Cerebellar cortex (tissue), 1 donor: ENCODE results near the gene TMEM232.

ENCODE experiments used
- DNase-seq: peaks from one replicate; pipeline ENCODE4 v3.0.0-alpha.2; 2015; ENCODE audit warnings: low spot score

TMEM232 gene

GRCh38 chr5:110517396-110517795 is 209.1 kb downstream of the TMEM232 start:
- no peak for DNase-seq

GRCh38 chr5:110514030-110514429 is 212.4 kb downstream of the TMEM232 start:
- no peak for DNase-seq

- no peak for DNase-seq
Observed at GRCh38 chr5:110512266-110512665, 214.2 kb downstream of the TMEM232 start.

DNA sequence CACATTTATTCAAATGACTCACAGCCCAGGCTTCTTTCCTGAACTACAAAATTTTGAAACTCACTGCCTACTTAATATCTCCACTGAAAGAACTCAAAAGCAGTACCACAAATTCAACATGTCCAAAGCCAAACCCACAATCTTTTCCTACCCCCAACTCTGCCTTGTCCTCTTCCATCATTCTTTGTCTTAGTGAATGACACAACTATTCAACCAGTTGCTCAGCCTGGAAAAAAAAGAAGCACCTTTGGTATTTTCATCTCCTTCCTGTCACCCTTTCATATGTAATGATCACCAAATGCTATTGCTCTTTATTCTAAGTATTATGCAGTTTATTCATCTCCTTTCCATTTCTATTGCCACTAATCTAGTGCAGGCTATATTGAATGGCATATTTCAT is 216.3 kb downstream of the TMEM232 start:
- DNase-seq: no peak

- no peak for DNase-seq
Observed at GRCh38 chr5:110507972-110508371, 218.5 kb downstream of the TMEM232 start.

DNA sequence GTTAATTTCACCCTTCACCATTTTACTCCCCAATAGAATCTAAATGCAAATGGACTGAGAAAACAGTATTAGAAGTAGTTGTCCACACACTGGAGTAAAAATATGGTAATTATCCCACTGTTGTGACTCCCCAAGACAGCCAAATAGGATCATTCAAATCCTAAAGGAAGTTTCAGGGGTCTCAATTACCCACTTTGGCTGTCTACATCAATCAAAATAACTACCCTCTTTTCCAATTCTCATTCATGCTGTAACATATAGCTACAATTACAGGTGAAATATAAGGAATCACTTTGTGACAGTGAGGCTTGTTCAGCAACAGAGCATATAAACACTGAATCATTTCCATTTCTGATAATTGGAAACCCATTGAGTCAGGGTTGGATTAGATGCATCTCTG is 220.1 kb downstream of the TMEM232 start:
- no peak for DNase-seq

DNA sequence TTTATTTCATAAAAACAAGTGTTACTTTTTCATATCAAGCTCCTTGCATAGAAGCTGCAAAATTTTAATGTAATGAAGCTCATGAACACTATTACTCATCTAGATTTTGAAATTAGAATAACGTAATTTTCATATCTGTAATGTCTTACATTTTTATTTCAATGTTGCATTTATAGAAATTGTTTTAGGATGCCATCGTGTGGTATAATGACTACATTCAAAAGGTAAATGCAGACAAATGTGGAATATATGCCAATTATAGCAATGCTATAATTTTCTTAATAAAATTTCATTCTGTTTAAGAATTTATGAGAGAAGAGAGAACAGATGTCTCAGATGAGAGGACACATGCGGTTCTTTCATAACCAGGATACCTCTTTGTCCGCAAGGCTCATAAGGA is 230.2 kb downstream of the TMEM232 start:
- no peak for DNase-seq

DNA sequence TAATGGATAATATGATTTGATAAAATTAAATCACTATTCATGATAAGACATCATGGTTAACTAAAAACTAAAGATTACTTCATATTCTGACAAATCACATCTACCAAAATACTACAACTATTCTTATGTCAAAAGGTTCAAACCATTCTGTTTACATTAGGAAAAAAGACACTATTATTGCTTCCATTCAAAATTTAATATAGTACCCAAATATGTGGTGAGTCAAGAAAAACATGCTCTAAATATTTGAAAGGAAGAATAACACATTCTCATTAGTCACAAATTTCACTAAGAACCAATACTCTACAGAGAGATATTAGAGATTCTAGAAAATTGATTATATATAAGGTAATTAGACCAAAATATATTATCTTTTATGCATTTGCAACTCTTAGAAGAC is 234.0 kb downstream of the TMEM232 start:
- DNase-seq: no peak

- DNase-seq: no peak
Observed at GRCh38 chr5:110478895-110479294, 247.6 kb downstream of the TMEM232 start.

- no peak for DNase-seq
Observed at GRCh38 chr5:110477911-110478310, 248.6 kb downstream of the TMEM232 start.

- no peak for DNase-seq
Observed at GRCh38 chr5:110476164-110476563, 250.3 kb downstream of the TMEM232 start.

DNA sequence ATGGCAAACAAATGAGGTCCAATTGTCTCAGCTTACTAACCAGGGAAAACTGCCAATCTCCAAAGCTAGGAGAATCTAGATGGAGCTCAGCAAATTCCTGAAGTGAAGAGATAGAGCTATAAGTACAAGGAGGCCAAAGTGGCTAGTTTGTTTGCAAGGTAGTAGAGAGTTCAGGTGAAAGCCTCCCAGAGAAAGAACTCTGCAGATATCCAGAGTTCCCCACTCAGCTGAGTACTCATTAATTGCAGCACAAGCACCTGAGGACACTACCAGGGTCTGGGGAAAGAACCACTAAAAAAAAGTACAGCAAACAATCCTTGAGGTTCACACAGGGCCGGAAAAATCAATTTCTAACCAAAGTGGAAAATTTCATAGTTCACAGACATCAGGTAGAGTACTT is 250.9 kb downstream of the TMEM232 start:
- no peak for DNase-seq

- no peak for DNase-seq
Observed at GRCh38 chr5:110469486-110469885, 257.0 kb downstream of the TMEM232 start.

DNA sequence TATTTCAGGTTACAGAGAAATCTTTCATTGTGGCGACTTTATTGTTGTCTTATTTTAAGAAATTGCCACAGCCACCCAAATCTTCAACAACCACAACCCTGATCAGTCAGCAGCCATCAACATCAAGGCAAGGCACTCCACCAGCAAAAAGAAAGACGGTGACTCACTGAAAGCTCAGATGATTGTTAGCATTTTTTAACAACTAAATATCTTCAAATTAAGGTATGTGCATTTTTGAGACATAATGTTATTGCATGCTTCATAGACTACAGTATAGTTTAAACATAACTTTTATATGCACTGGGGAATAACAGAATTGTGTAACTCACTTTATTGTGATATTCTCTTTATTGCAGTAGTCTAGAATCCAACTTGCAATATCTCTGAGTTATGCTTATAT is 263.4 kb downstream of the TMEM232 start:
- no peak for DNase-seq

DNA sequence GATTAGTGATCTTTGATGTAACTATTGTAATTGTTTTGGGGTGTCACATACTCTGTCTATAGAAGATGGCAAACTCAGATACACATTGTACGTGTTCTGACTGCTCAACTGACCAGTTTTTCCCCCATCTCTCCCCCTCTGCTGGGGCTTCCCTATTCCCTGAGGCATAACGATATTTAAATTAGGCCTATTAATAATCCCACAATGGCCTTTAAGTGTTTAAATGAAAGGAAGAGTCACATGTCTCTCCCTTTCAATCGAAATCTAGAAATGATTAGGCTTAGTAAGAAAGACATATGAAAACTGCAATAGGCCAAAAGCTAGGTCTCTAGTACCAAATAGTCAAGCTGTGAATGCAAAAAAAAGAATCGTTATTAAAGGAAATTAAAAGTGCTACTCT is 265.6 kb downstream of the TMEM232 start:
- no peak for DNase-seq

GRCh38 chr5:110458313-110458712 is 268.2 kb downstream of the TMEM232 start:
- no peak for DNase-seq

GRCh38 chr5:110442856-110443255 is 283.6 kb downstream of the TMEM232 start:
- DNase-seq: no peak

DNA sequence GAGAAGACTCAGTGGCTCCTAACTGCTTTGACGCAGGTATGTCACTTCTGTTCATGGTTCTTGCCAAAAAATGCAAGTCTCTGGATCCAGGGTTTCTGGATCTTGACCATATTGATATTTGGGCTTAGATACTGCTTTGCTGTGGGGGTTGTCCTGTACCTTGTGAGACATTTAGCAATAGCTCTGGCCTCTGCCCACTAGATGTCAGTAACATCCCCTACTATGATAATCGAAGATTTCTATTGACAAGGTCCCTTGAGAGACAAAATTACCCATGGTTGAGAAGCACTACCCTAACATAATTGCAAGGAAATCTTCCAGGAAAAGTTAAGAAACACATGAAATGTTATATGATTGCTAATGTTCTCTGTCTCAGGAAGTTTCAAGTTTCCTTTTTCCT is 285.4 kb downstream of the TMEM232 start:
- peak; percentile 14 for DNase-seq

GRCh38 chr5:110440058-110440457 is 286.4 kb downstream of the TMEM232 start:
- DNase-seq: no peak

GRCh38 chr5:110439296-110439695 is 287.2 kb downstream of the TMEM232 start:
- DNase-seq: no peak

- no peak for DNase-seq
Observed at GRCh38 chr5:110435207-110435606, 291.3 kb downstream of the TMEM232 start.

- no peak for DNase-seq
Observed at GRCh38 chr5:110431603-110432002, 294.9 kb downstream of the TMEM232 start.

- DNase-seq: no peak
Observed at GRCh38 chr5:110414360-110414759, 312.1 kb downstream of the TMEM232 start.

DNA sequence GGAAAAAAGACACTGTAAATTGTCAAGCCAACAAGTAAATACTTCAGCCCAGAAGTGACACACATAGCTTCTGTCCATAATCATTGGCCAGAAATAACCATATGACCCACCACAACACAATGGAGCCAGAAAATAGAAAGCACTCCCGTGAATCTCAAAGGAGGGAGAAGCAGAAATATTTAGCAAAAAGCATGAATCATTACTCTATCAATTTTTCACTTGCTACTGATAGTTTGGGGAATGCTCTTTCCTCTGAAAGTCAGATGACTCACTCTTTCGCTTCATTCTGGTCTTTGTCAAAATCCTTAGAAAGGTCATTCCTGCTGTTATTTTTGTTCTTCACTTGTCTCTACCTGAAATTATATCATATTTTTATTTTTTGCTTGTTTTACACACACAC is 312.6 kb downstream of the TMEM232 start:
- no peak for DNase-seq

DNA sequence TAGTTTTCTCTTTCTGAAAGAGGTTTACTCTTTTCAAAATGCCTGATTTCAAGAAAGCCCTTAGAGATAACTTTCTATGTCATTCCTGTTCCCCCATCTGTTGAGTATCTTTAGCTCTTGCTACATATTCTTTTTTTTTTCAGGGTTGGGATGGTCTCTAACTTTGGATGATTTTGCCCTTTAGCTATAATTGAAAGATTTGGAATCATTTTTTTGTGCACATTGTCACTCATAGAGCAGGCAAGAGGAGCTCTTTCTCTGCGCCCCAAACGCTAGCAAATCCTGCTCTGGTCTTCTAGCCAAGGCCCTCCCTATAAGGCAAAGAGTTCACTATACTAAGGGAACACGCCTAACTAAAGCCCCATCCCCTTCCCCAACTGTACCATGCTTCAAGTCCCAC is 316.9 kb downstream of the TMEM232 start:
- no peak for DNase-seq
